Parathyroid adenoma (tissue), 2 donors: Measurements from ENCODE around the gene LRBA.

ENCODE experiments used
- H2AFZ ChIP-seq: fragments of 300-600 bp; sonication (generic); one replicate; pipeline ENCODE4 v1.7.0; 2017; ENCODE audit warnings: antibody characterized with exemption, mild to moderate bottlenecking
- H3K27ac ChIP-seq: fragments of 300-600 bp; sonication (generic); one replicate; pipeline ENCODE4 v1.7.0; 2017
- H3K27me3 ChIP-seq: fragments of 300-600 bp; sonication (generic); one replicate; pipeline ENCODE4 v1.7.0; 2017; ENCODE audit warnings: low read length; ENCODE audit not compliant: control insufficient read depth, insufficient read depth
- H3K36me3 ChIP-seq: fragments of 300-600 bp; sonication (generic); one replicate; pipeline ENCODE4 v1.7.0; 2017; ENCODE audit warnings: low read length; ENCODE audit not compliant: control insufficient read depth, insufficient read depth
- H3K4me1 ChIP-seq: fragments of 300-600 bp; sonication (generic); one replicate; pipeline ENCODE4 v1.7.0; 2017; ENCODE audit warnings: control low read depth
- H3K4me2 ChIP-seq: fragments of 300-600 bp; sonication (generic); one replicate; pipeline ENCODE4 v1.7.0; 2017; ENCODE audit warnings: low read length
- H3K4me3 ChIP-seq: fragments of 300-600 bp; sonication (generic); one replicate; pipeline ENCODE4 v1.7.0; 2017; ENCODE audit warnings: low read depth, low read length
- H3K79me2 ChIP-seq: fragments of 300-600 bp; sonication (generic); one replicate; pipeline ENCODE4 v1.7.0; 2017; ENCODE audit warnings: control low read depth
- H3K9ac ChIP-seq: fragments of 300-600 bp; sonication (generic); one replicate; pipeline ENCODE4 v1.7.0; 2017; ENCODE audit warnings: mild to moderate bottlenecking
- H3K9me3 ChIP-seq: fragments of 300-600 bp; sonication (generic); one replicate; pipeline ENCODE4 v1.7.0; 2017; ENCODE audit warnings: low read length; ENCODE audit not compliant: control insufficient read depth
- CTCF ChIP-seq: fragments of 300-600 bp; sonication (generic); IDR thresholded peaks from one replicate; pipeline ENCODE4 v1.7.0; 2017; ENCODE audit warnings: antibody characterized with exemption, mild to moderate bottlenecking
- donor health status: primary hyperparathyroidism.

LRBA gene

GRCh38 chr4:150366487-150366999 is 648.5 kb downstream of the LRBA start:
- H3K79me2 ChIP-seq: no peaks in the 10 kb centered on the region
- H3K4me2 ChIP-seq: no peak overlapping the region
- no peak overlapping the region for H2AFZ ChIP-seq
- no peaks in the 10 kb centered on the region for H3K27me3 ChIP-seq
- no peak overlapping the region for H3K27ac ChIP-seq
- H3K9me3 ChIP-seq: no peaks in the 10 kb centered on the region
- no peak overlapping the region for H3K4me3 ChIP-seq
- TF ChIP-seq CTCF: no peak
- H3K4me1 ChIP-seq: no peaks in the 10 kb centered on the region
- H3K36me3 ChIP-seq: no peaks in the 10 kb centered on the region
- H3K9ac ChIP-seq: no peak overlapping the region

- no peaks in the 10 kb centered on the region for H3K79me2 ChIP-seq
- H3K4me3 ChIP-seq: no peak overlapping the region
- no peak overlapping the region for H3K9ac ChIP-seq
- H3K9me3 ChIP-seq: no peaks in the 10 kb centered on the region
- H3K4me2 ChIP-seq: no peak overlapping the region
- H3K27ac ChIP-seq: no peak overlapping the region
- no peak overlapping the region for H2AFZ ChIP-seq
- no peak for TF ChIP-seq CTCF
- no peaks in the 10 kb centered on the region for H3K36me3 ChIP-seq
- H3K27me3 ChIP-seq: no peaks in the 10 kb centered on the region
- H3K4me1 ChIP-seq: no peaks in the 10 kb centered on the region
Observed at GRCh38 chr4:150363721-150364688, 651.1 kb downstream of the LRBA start.

GRCh38 chr4:150358691-150359090 is 656.4 kb downstream of the LRBA start:
- no peak for TF ChIP-seq CTCF
- Histone ChIP-seq H3K4me3 (no peak overlapping the region), H3K36me3 (no peaks in the 10 kb centered on the region), H3K4me1 (no peaks in the 10 kb centered on the region), H3K79me2 (no peaks in the 10 kb centered on the region), H3K4me2 (no peak overlapping the region), H2AFZ (no peak overlapping the region), H3K27ac (no peak overlapping the region), H3K9ac (no peak overlapping the region), H3K27me3 (no peaks in the 10 kb centered on the region), H3K9me3 (no peaks in the 10 kb centered on the region)

GRCh38 chr4:150357829-150358228 is 657.3 kb downstream of the LRBA start:
- H3K9ac ChIP-seq: no peak overlapping the region

More at GRCh38 chr4:150357829-150358228, 657.3 kb downstream of the LRBA start:
- Histone ChIP-seq H3K9me3 (no peaks in the 10 kb centered on the region), H3K4me2 (no peak overlapping the region), H3K27me3 (no peaks in the 10 kb centered on the region), H3K79me2 (no peaks in the 10 kb centered on the region), H3K4me3 (no peak overlapping the region), H3K27ac (no peak overlapping the region), H3K36me3 (no peaks in the 10 kb centered on the region), H3K4me1 (no peaks in the 10 kb centered on the region), H2AFZ (no peak overlapping the region)
- no peak for TF ChIP-seq CTCF
